K562 (cell line): ENCODE results near the gene UBASH3A.

Experiments used
- CTCF ChIP-seq, 3 experiments: IDR thresholded peaks in 2 of 3; conservative IDR thresholded peaks in 1 of 3; 2 replicates each; pipeline ENCODE4 v1.5.1; 2011 to 2012; ENCODE audit warnings: low read length in 3 of 3, mild to moderate bottlenecking in 3 of 3, control low read depth in 2 of 3, improper control_type of control experiment in 1 of 3, inconsistent platforms in 1 of 3, low read depth in 1 of 3, mixed read lengths in 1 of 3, moderate library complexity in 1 of 3; ENCODE audit not compliant: insufficient read depth in 2 of 3
- HMGN3 ChIP-seq: IDR thresholded peaks from 2 replicates; pipeline ENCODE4 v1.6.1; 2011; ENCODE audit warnings: borderline replicate concordance, low read depth, mild to moderate bottlenecking, mixed read lengths, low read length; ENCODE audit not compliant: insufficient read length; ENCODE audit errors: extremely low read depth
- IRF9 ChIP-seq: fragments of 450-650 bp; IDR thresholded peaks from 2 replicates; pipeline ENCODE4 v1.6.1; 2016; ENCODE audit warnings: missing biosample characterization, missing genetic modification characterization
- NFYB ChIP-seq: IDR thresholded peaks from 2 replicates; pipeline ENCODE4 v1.6.1; 2011; ENCODE audit warnings: mild to moderate bottlenecking, moderate library complexity; ENCODE audit not compliant: insufficient read length; ENCODE audit errors: extremely low read depth
- RERE ChIP-seq: sonication (generic); formaldehyde crosslinking; IDR thresholded peaks from 2 replicates; pipeline ENCODE4 v1.8.0; 2023; ENCODE audit warnings: missing genetic modification reagents, mild to moderate bottlenecking, borderline replicate concordance
- SP2 ChIP-seq: IDR thresholded peaks from 2 replicates; pipeline ENCODE4 v1.6.1; 2011; ENCODE audit warnings: mild to moderate bottlenecking, low read depth, low read length, moderate library complexity; ENCODE audit not compliant: poor library complexity, severe bottlenecking; ENCODE audit errors: extremely low read depth
- SREBF2 ChIP-seq: sonication (generic); formaldehyde crosslinking; IDR thresholded peaks from 2 replicates; pipeline ENCODE4 v1.4.0; 2020; ENCODE audit warnings: mild to moderate bottlenecking, missing genetic modification reagents
- THAP7 ChIP-seq: fragments of 250-450 bp; sonication (Bioruptor Pico); IDR thresholded peaks from 2 replicates; pipeline ENCODE4 v1.5.0; 2021
- USF2 ChIP-seq: sonication (generic); formaldehyde crosslinking; IDR thresholded peaks from 2 replicates; pipeline ENCODE4 v1.5.0; 2020; ENCODE audit warnings: missing genetic modification reagents
- ZNF384 ChIP-seq: IDR thresholded peaks from 2 replicates; pipeline ENCODE4 v1.6.1; 2012; ENCODE audit warnings: low read depth, low read length, improper control_type of control experiment
- ZNF830 ChIP-seq: fragments of 250-450 bp; sonication (Bioruptor Pico); IDR thresholded peaks from 2 replicates; pipeline ENCODE4 v1.5.0; 2021; ENCODE audit warnings: mild to moderate bottlenecking

- no peak for TF ChIP-seq USF2
- no peak for TF ChIP-seq ZNF384
- no peak for TF ChIP-seq THAP7 (CRISPR knock-in tag)
- no peak for TF ChIP-seq IRF9 (tag)
- TF ChIP-seq NFYB: no peak
- TF ChIP-seq ZNF830: no peak
- TF ChIP-seq SP2: no peak
- TF ChIP-seq HMGN3: no peak
- no peak for TF ChIP-seq SREBF2
- no peak for TF ChIP-seq CTCF (IDR thresholded peaks at IDR 0.05 in 2 of 3, conservative IDR thresholded peaks at IDR 0.05 in 1 of 3; ENCODE audit: insufficient read depth in 2 of 3, low read depth in 1 of 3, low read length in 3 of 3)
- no peak for TF ChIP-seq RERE (CRISPR knock-in tag)
Observed at GRCh38 chr21:42413500-42413899, 9.8 kb downstream of the UBASH3A start.
